Vagina (tissue), 2 donors: ENCODE results near the gene AIPL1.

Experiments
- CTCF ChIP-seq, 3 experiments: fragments of 450-650 bp in 2 of 3; fragments of 200-600 bp in 1 of 3; sonication (generic) in 1 of 3; IDR thresholded peaks; one replicate each; pipeline ENCODE4 v1.5.1; 2017 to 2019; ENCODE audit warnings: antibody characterized with exemption in 3 of 3, mild to moderate bottlenecking in 2 of 3, moderate library complexity in 2 of 3
- POLR2A ChIP-seq, 2 donors: fragments of 450-650 bp; IDR thresholded peaks; one replicate each; pipeline ENCODE4 v1.6.1; 2017; ENCODE audit warnings: antibody characterized with exemption in 2 of 2, mild to moderate bottlenecking in 2 of 2, moderate library complexity in 2 of 2
- POLR2AphosphoS5 ChIP-seq, 2 donors: sonication (generic); formaldehyde crosslinking; IDR thresholded peaks; one replicate each; pipeline ENCODE4 v1.9.0; 2017; ENCODE audit warnings: antibody characterized with exemption in 2 of 2, mild to moderate bottlenecking in 2 of 2, low read depth in 1 of 2; ENCODE audit not compliant: insufficient read depth in 1 of 2

GRCh38 chr17:6444571-6445335 lies 9.8 kb upstream of the AIPL1 start:
- TF ChIP-seq CTCF (IDR thresholded peaks at IDR 0.05) (no peak), POLR2AphosphoS5 (IDR thresholded peaks at IDR 0.05; ENCODE audit: insufficient read depth in 1 of 2, low read depth in 1 of 2) (no peak), POLR2A (IDR thresholded peaks at IDR 0.05) (no peak)
